Right hindlimb (tissue), 1 donor: ENCODE data around the gene AK1.
"Not testable (repeated sequence)": the region's sequence is repeated elsewhere in the genome, so short reads cannot be mapped to it uniquely, and the experiment has no call there.

Experiments used
- DNase-seq: peaks from one replicate; pipeline ENCODE4 v3.0.0-alpha.2; 2018

The AK1 gene

GRCh38 chr9:127881715-127882114 lies 4.2 kb upstream of the AK1 start:
- DNase-seq = not testable (repeated sequence)

GRCh38 chr9:127880143-127880542 lies 2.7 kb upstream of the AK1 start:
- DNase-seq = no peak

DNA sequence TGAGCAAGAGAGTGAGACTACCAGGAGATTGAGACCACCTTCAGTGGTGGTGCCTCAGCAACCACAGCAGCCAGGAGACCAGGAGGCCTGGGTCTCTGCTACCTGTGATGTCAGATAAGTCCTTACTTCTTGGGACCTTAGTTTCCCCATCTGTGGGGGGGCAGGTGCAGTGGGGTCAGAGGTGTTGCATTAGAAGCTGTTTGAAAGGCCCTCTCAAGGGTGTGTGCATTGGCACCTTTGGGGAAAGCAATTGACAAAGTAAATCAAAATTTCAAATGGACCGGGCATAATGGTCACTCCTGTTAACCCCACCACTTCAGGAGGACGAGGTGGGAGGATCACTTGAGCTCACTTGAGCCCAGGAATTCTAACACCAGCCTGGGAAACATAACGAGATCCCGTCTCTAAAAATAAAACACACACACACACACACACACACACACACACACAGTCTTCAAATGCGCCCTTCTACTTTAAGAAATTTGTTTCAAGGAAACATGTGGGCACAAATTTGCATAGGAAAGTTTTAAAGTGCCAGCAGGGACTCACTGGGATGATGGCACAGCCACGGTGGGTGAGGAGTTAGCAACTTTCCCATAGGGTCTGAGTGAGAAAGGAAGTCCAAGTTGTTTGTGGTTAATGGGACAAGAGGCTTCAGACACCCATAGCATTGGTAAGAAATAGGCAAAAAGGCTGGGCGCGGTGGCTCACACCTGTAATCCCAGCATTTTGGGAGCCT lies 1.3 kb upstream of the AK1 start:
- no peak for DNase-seq

DNA sequence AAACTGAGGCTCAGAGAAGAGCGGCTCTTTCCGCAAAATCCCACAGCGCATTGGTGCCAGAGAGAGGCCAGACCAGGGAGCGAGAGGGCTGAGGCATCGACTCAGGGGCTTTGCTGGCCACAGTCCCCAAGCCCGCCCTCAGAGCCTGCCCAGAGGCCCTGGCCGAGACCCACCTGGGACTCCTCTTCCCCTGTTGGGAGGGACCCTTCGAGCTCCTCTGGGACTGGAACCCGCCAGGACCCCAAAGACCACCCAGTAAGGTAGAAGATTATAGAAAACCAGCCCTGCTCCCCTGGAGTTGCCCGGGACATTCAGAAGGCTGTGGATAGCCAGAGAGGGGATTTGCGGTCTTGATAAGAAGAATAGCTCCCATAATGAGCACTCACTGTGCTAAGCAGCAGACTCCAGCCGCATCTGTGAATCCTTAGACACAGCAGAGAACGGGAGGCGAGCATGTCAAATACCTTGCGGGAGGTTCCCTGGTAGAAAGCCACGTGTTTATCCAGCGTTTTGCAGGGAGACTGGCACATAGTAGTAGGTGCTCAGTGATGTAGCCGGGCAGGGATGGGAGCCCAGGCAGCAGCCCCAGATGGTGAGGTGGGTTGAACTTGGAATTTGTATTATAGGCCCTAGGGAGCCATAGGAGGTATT lies 651 bp upstream of the AK1 start:
- no peak for DNase-seq

DNA sequence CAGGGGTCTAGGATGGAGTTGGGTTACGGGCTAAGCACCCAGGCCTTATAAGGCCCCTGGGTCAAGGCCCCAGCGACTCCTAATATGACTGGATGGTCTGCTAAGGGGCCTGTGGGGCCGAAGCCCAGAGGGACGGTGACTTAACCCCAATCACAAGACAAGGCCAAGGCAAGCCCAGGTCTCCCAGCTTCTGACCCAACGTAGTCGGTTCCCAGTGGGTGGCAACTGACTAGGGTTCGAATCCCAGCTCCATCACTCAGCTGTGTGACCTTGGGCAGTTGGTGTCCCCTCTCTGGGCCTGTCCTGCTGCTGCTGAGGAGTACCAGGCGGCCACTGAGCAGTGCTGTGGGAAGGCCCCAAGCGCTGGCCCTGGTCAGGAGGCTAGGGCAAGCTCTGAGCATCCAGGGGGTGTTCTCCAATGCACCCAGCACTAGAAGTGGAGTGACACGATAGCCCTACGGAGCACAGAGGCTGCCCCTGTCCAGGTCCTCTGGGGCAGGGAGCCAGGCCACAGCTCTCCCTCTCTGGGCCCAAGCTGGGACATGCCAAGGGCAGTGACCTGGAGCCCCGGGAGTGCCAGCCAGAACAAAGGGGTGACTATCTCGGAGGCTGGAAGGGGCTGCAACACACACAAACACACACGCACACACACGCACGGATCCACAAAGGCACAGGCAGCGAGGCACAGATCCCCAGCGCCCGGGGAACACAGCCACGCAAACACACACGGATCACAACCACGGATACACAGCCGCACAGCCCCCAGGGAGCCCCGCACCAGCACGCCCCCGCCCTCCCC lies 512 bp downstream of the AK1 start:
- DNase-seq = no peak

- peak; percentile 61 for DNase-seq
Measured at GRCh38 chr9:127876026-127876763, 1.3 kb downstream of the AK1 start.

DNA sequence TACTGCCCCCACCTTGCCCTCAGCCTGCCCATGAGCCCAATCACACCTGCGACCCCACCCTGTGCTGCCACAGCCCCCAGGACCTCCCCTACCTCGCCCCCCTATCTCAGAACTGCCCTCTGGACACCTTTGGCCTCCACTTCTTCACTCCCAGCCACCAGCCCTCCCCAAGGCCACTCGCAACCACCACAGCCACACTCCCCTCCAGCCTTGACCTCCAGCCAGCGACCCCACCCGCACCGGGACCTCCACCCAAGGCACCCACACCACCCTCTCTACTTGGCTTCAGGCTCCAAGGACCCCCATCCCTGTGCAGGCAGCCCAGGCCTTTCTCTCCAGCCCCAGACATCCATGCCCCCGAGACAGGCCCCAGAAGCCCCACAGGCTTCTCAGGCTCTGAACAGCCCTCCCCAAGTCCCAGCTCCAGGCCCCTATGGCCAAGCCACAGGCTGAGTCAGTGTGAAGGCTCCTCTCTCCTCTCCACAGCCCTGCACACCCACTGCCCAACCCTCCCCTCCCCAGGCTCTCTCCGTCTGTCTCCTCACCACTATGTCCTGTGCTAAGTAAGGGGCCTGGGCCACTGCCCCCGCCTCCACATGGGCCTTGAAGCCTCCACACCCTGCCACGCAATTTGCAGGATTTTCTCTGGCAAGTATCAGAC lies 2.0 kb downstream of the AK1 start:
- no peak for DNase-seq

DNA sequence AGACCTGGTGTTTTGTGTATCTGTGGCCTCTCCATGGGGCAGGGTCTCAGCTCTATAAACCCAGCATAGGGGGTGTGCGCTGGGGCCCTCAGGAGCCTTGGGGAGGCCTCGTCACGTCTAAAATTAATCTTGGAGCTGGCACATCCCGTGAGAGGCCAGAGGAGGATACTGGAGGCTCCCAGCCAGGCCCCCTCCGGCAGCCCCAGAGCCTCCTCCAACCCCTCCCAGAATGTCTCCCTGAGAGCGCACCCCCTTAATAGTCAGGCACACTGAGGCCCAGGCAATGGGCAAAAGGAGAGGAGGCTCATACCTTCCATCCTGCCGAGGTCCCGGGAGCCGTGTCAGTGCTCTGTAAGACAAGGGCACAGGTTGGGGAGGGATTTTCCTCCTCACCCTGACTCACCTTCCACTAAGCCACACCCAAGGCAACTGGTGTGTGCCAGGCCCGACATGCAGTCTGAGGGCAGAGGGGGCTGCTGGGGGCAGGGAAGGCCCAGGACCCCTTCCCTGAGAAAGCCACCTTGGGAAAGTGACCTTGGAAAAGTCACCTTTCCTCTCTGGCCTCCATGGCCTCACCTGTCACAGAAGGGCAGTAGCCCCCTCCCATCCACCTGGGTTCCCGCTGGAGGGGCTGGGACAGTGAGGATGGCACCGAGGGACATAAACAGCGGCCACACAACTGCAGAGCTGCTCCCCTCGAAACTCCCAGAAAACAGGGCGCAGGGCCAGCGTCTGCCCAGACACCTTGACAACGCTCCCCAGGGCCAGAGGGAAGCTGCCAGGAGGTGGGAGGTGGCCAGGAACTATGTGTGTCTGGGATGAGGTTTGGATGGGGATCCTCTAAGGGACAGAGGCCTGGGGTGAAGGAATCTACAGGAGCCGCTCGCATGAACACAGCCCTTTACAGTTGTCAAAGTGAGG lies 2.9 kb downstream of the AK1 start:
- no peak for DNase-seq

DNA sequence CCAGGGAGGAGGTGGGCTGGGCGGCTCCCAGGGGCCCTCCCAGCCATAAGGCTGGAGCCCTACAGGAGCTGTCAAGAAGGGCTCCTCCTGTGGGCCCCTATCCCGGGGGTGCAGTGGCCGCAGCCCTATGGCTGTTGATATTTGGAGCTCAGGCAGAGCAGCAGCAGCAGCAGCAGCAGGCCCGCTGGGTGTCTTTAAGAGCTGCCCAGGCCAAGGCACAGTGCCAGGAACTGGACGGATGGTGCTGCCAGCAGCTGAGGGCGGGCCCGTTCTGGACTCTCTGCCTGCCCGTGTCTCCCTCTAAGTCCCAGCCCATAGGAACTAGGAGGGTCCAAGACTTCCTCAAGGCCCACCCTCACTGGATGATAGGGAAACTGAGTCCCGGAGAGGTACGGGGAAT lies 3.6 kb downstream of the AK1 start:
- DNase-seq = peak; percentile 79

GRCh38 chr9:127873223-127873691 lies 4.2 kb downstream of the AK1 start:
- peak; percentile 75 for DNase-seq

DNA sequence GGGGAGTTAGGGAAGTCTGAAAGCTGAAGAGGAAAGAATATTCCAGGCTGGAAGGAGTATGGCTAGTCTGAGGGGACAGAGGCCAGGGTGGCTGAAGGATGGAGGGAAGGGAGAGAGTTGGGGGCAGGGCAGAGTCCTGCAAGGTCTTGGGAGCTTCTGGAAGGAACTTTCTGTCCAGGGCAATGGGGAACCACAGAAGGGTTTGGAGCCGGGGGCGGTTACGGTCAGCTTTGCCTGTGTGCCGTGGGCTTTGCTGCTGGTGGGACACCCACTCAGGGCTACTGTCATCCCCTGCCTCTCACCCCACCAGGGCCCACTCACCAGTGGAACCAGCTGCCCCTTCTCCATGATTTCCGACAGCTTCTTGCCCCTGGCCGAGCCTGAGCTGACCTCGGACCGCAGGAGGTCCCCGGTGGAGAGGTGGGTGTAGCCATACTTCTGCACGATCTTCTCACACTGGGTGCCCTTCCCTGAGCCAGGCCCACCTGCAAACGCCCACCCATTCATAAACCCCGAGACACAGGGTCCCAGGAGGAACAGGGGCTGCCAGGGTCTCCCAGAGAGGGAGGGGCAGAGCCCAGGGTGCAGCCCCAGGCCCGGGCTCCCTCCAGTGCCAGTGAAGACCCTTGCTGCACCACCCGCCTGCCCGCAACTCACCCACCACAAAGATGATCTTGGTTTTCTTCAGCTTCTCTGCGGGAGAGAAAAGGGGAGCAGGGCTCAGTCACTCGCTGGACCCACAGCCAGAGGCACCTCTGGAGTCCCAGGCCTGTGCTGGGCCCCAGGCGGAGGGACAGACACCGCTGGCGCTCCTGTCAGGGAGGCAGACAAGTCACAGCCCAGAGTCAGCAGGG lies 4.9 kb downstream of the AK1 start:
- DNase-seq = no peak

GRCh38 chr9:127871531-127871930 lies 5.9 kb downstream of the AK1 start:
- no peak for DNase-seq

DNA sequence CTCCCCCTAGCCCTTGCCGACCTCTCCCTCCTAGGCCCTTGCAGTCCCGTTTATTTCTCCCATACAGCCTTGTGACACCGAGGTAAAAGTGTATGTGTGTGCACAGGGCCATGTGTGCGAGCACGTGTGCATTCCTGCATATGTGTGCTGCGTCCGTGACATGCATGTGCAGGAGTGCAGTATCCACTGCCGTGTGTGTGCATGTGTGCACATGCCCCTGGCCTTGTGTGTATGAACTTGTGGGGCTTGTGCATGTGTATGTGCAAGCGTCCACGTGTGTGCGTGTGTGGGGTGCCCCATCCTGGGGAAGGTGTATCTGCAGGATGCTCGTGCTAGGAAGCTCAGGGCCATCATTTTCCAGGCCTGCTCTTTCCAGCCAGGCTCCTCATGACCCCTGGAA lies 6.6 kb downstream of the AK1 start:
- no peak for DNase-seq

DNA sequence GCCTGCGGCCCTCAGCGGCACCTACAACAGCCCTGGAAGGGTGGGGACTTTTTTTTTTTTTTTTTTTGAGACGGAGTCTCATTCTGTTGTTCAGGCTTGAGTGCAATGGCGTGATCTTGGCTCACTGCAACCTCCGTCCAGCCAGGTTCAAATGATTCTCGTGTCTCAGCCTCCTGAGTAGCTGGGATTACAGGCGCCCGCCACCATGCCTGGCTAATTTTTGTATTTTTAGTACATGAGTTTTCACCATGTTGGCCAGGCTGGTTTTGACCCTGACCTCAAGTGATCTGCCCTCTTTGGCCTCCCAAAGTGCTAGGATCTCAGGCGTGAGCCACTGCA lies 7.4 kb downstream of the AK1 start:
- not testable (repeated sequence) for DNase-seq

DNA sequence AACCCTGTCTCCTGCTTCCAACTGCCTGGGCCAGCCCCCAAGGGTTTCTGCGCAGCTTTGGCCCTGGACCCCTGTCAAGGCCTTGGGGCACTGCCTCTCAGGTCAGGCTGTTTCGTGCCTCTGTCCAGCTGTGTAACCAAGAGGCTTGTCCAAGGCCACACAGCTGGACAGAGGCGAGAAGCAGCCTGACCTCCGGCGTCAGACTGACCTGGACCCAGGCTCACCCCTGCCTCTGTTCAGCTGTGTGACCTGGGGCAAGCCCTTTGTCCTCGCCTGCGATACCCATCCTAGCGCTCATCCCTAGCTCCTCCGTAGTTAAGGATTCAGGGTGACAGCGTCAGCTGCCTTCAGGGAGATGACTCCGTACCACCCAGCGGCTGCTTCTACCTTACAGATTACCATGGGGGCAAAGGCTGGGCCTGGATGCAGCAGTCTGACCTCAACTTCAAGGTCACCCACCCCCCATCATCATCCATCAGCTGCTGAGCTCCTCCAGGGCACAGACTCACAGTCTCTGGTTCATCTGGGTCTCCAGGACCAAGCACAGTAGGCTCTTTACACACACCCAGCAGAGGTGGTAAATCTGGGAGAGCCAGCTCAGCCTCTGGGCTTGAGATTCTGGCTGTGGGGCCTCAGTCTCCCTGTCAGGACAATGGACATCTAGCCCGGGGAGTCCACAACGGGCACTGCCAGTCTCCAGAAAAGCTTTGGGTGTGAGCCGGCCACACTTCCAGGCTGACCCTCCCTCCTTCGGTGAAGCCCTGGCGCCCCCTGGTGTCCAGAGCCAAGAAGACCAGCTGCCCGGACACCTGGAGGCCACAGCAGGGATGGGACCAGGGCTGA lies 7.9 kb downstream of the AK1 start:
- DNase-seq = peak; percentile 89

- no peak for DNase-seq
Measured at GRCh38 chr9:127868278-127868902, 9.1 kb downstream of the AK1 start.

DNA sequence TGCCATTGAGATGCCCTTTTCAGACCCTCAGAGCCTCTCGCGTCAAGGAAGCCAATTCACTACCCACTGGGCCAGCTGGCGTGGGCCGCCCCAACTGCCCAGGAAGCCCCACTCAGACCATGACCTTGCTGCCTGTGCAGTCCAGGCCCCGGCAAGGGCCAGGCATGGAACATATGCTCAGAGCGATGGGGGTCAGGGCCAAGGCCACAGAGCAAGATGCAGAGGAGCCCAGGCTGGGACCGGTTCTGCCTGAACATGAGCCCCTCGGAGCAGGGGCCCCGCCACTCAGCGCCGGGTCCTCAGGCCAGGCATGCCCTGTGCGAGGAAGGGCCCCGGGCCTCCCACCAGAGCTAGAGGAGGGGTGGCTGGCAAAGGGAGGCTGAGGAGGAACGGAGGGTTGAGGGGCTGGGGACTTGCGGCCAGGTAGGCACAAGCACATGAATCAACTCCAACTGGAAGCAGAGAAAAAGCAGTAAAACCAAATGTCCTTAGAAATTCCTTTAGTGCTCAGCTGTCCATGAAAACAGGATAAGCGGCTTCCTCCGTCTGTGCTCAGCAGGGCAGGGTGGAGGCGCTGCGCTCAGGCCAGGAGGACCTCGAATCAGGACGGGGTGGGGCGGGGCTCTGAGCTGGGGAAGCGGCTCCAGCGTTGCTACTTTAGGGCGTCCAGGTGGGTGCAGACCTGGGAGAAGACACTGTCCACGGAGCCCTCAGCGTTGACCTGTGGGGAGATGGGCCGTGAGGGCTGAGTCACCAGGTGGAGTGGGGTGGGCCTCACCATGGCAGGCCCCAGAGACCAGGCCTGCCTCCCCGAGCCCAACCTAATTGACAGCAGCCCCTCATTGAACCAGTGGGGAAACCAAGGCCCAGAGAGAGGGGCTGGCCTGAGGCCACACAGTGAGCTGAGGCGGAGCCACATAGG lies 9.9 kb downstream of the AK1 start:
- no peak for DNase-seq

DNA sequence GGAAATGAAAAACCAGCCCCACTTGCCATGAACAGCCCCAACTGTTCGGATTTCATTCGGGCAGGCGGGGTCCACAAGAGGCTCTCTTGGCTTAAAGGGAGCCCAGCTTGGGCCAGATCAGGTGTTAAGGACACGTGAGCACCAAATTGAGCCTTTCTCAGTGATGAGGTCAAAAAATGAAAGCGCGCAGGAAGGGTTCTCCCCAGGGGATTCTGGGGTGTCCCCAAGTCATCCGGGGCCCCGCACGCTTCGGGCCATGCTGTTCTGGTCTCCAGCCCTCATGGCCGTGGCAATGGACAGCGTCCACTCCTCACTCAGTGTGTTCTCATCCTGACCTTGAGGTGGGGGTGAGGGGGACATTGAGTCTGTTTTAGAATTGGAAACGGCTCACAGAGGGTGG lies 10.9 kb downstream of the AK1 start:
- no peak for DNase-seq
